NB4 (cell line): ENCODE data around the gene MPZL3.

Experiments used
- CTCF ChIP-seq: IDR thresholded peaks from one replicate; pipeline ENCODE4 v1.5.1; 2012; ENCODE audit warnings: low read depth, low read length
- POLR2A ChIP-seq: IDR thresholded peaks from 2 replicates; pipeline ENCODE4 v1.6.1; 2011; ENCODE audit warnings: mild to moderate bottlenecking; ENCODE audit not compliant: insufficient read length; ENCODE audit errors: extremely low read depth

GRCh38 chr11:118276422-118276821, 24.3 kb upstream of the MPZL3 start:
- no peak for TF ChIP-seq POLR2A
- TF ChIP-seq CTCF, result no peak
